NB4 (cell line): ENCODE data around the gene WDR87.

ENCODE experiments used
- DNase-seq: peaks from one replicate; pipeline ENCODE4 v3.0.0; 2010; ENCODE audit warnings: low read depth
- H3K4me3 ChIP-seq: one replicate; pipeline ENCODE4 v1.5.1; 2011; ENCODE audit warnings: mild to moderate bottlenecking, low read depth, low read length, moderate library complexity
- MYC ChIP-seq: IDR thresholded peaks from 2 replicates; pipeline ENCODE4 v1.6.1; 2011; ENCODE audit warnings: low read depth, low read length
- POLR2A ChIP-seq: IDR thresholded peaks from 2 replicates; pipeline ENCODE4 v1.6.1; 2011; ENCODE audit warnings: mild to moderate bottlenecking; ENCODE audit not compliant: insufficient read length; ENCODE audit errors: extremely low read depth
- TF ChIP-seq, protein P1 (sequence below): IDR thresholded peaks from one replicate; pipeline ENCODE4 v1.5.1; 2012; ENCODE audit warnings: low read depth, low read length
- TF ChIP-seq, protein P2 (sequence below): IDR thresholded peaks from 2 replicates; pipeline ENCODE4 v1.6.1; 2011; ENCODE audit warnings: low read depth, low read length

WDR87 gene

DNA sequence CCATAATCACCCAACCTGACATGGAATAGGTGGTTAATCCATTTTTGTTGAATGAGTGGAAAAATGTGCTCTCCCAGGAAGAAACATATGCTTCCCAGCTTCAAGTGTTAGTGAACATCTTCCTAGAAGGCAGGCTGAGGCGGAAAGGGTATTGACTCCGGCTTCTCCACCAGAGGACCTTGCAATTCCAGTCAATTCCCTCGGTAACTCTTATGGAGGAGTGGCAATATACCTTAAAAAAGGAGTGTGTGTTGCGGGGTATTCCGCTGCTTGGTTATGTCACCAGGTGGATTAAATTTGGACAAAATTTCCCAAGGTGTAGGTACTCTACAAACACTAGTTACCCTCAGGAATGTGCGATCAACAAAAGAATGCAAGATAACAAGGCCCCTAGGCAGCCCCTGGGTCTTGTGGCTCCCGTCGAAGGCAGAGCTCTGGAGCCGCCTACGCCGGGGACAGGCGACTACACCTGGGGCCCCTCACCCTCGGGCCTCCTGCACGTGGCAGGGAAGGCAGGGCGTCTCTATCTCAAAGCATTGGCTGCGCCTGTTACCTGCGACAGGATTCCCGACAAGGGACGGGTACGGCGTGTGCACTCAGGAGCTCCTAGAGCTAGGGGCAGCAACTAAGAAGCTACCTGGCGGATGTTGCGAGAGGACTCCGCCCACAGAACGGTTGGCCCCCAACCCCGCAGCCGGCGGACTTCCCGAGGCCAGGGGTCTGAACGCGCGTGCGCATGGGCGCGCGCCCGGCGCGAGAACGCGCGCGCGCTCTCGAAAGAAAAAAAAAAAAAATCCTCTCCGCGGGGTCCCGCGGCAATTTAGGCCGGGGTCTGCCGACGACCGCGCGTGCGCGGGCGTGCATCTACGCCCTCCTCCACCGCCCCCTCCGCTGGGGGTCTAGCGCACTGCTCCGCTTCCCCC lies at the start of gene WDR87:
WDR87 (minus strand) TSS at position 649 of the 923 bp plus-strand sequence. CDS start 8,355 bp downstream, outside the sequence.
- DNase-seq, result peak; percentile 75
- TF ChIP-seq, protein P1, sequence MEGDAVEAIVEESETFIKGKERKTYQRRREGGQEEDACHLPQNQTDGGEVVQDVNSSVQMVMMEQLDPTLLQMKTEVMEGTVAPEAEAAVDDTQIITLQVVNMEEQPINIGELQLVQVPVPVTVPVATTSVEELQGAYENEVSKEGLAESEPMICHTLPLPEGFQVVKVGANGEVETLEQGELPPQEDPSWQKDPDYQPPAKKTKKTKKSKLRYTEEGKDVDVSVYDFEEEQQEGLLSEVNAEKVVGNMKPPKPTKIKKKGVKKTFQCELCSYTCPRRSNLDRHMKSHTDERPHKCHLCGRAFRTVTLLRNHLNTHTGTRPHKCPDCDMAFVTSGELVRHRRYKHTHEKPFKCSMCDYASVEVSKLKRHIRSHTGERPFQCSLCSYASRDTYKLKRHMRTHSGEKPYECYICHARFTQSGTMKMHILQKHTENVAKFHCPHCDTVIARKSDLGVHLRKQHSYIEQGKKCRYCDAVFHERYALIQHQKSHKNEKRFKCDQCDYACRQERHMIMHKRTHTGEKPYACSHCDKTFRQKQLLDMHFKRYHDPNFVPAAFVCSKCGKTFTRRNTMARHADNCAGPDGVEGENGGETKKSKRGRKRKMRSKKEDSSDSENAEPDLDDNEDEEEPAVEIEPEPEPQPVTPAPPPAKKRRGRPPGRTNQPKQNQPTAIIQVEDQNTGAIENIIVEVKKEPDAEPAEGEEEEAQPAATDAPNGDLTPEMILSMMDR, result no peak
- TF ChIP-seq POLR2A (peak; percentile 73), MYC (no peak)
- TF ChIP-seq, protein P2, sequence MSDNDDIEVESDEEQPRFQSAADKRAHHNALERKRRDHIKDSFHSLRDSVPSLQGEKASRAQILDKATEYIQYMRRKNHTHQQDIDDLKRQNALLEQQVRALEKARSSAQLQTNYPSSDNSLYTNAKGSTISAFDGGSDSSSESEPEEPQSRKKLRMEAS, result peak; percentile 5; the same call in 1 of the 2 replicates
- H3K4me3 ChIP-seq, result peak within 1 kb of the TSS; percentile 87

DNA sequence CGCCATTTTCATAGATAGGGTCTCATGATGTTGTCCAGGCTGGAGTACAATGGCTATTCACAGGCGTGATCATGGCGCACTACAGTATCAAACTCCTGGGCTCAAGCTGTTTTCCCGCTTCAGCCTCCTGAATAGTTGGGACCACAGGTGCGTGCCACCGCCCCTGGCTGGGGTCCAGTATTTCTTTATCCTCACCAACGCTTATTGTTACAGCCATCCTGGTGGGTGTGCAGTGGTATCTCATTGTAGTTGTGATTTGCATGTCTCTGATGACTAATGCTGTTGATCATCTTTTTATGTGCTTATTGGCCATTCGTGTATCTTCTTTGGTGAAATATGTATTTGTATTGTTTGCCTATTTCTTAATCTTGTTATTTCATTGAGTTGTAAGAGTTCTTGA lies 49.6 kb upstream of the WDR87 start:
- TF ChIP-seq, protein P1, result no peak
- no peak for TF ChIP-seq POLR2A
- TF ChIP-seq MYC, result no peak
- TF ChIP-seq, protein P2, result no peak
- no peak for DNase-seq
- H3K4me3 ChIP-seq, result no peak overlapping the region

DNA sequence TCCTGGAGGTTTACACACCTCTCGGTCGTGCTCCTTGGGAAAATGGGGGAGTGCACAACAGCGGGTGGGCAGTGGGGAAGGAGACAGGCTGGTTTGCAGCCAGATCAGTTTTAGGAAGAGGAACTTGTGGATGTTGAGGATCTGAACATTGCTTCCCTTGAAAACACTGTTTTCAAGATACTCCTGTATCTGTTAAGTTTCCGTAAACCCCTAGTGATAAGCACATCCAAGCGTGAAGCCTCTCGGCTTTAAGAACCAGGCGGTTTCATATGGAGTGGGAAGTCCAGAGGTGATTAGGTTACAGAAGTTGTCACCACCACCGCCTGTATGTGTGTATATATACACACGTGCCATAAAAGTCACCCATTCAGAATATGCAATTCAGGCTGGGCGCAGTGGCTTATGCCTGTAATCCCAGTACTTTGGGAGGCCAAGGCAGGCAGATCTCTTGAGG lies 48.1 kb upstream of the WDR87 start:
- no peak for DNase-seq

DNA sequence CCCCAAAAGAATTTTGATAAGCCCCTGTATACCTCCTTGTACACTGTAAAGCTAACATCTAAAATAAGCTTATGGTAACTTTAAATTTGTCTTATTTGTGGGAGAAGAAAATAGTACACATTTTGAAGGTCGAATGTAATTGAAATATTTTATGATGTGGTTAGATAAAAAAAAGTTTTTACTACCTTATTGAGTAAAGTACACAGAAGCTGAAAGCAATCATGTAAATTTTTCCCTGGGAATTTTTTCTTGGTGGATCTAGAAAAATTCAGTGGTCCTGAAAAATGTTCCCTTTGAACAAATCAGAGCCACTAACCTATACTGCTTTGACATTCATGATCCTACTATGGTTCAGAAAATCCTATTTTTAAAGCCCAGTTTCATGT lies 47.5 kb upstream of the WDR87 start:
- H3K4me3 ChIP-seq, result no peak overlapping the region
- TF ChIP-seq, protein P2, result no peak
- TF ChIP-seq MYC (no peak), POLR2A (no peak)
- TF ChIP-seq, protein P1, result no peak
- no peak for DNase-seq

More for the DNA sequence above, 48.1 kb upstream of the WDR87 start:
- H3K4me3 ChIP-seq, result no peak overlapping the region
- TF ChIP-seq, protein P2, result no peak
- no peak for TF ChIP-seq MYC
- TF ChIP-seq, protein P1, result no peak
- no peak for TF ChIP-seq POLR2A

DNA sequence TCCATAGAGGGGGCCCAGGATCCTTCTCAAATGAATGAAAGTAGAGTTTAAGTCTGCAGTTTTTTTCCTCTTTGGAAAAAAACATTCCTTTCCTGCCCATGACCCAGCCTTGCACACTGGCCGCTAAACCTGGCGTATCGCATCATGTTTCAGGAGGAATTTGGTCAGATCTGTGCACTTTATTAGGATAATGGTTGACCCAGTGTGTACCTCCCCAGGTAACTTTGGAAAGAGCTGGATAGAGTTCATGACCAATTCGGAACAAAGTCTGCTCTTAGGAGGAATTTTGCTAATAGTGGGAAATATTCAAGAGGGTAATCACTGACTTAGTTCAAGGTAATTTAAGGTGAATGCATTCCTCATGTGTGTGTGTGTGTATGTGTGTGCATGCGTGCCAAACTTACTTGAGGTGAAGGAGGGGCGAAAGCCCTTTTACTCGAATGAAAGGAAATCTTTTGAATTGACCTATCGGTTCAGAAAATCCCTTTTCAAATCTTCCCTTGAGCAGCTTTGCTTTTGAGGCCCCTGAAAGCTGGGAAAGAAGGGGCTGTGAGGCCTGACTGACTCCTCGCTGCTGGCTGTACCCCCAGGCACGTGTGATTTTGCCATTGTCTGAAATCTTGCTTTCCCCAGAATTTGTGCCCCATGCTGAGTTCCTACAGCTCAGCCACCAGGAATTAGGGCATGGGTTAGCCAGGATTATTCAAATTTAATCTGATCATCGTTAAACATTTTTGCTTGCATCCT lies 47.0 kb upstream of the WDR87 start:
- no peak for DNase-seq
- TF ChIP-seq POLR2A, result no peak
- TF ChIP-seq, protein P2, result no peak
- no peak for TF ChIP-seq MYC
- TF ChIP-seq, protein P1, result no peak
- no peak overlapping the region for H3K4me3 ChIP-seq
